HEK293 (cell line): Measurements from ENCODE around the gene SMTNL2.

ENCODE experiments used
- CTCF ChIA-PET: fragments of 350-600 bp; formaldehyde crosslinking; extraction: SDS; loops from one replicate; lab custom pipeline; 2021; ENCODE audit warnings: antibody characterized with exemption; lab: Yijun Ruan, JAX
- POLR2A ChIA-PET: fragments of 300-600 bp; formaldehyde crosslinking; extraction: SDS; loops from one replicate; lab custom pipeline; 2020; ENCODE audit warnings: antibody characterized with exemption, inconsistent platforms; lab: Yijun Ruan, JAX
- H3K27ac ChIP-seq: fragments of 200-500 bp; sonication (Bioruptor generic); 2 replicates; pipeline ENCODE4 v1.5.1; 2014; ENCODE audit warnings: low read depth, low read length, control low read depth, inconsistent platforms; ENCODE audit errors: extremely low read depth
- H3K36me3 ChIP-seq, 2 experiments: fragments of 200-500 bp in 1 of 2; sonication (Bioruptor generic) in 1 of 2; 1 replicate in 1 of 2; 2 replicates in 1 of 2; pipeline ENCODE4 v1.5.1; 2014 to 2017; ENCODE audit warnings: inconsistent platforms in 2 of 2, low read length in 2 of 2; ENCODE audit not compliant: control insufficient read depth in 2 of 2, insufficient read depth in 1 of 2
- H3K4me1 ChIP-seq: fragments of 200-500 bp; sonication (Bioruptor generic); 2 replicates; pipeline ENCODE4 v1.5.1; 2014; ENCODE audit warnings: mild to moderate bottlenecking, low read length, inconsistent platforms; ENCODE audit not compliant: control insufficient read depth, insufficient read depth
- H3K4me3 ChIP-seq: 2 replicates; pipeline ENCODE4 v1.5.1; 2011; ENCODE audit warnings: low read depth, mild to moderate bottlenecking, control low read depth, low read length, moderate library complexity
- H3K9me3 ChIP-seq: fragments of 200-500 bp; sonication (Bioruptor generic); 2 replicates; pipeline ENCODE4 v1.5.1; 2014; ENCODE audit warnings: low read depth, low read length, inconsistent platforms; ENCODE audit not compliant: control insufficient read depth, insufficient read depth
- ELK4 ChIP-seq: IDR thresholded peaks from 2 replicates; pipeline ENCODE4 v1.6.1; 2011; ENCODE audit warnings: mild to moderate bottlenecking, low read depth, low read length, borderline replicate concordance
- OVOL3 ChIP-seq: fragments of 450-650 bp; formaldehyde crosslinking; IDR thresholded peaks from 2 replicates; pipeline ENCODE4 v1.5.1; 2016; ENCODE audit warnings: missing biosample characterization, missing genetic modification characterization
- SP7 ChIP-seq: fragments of 450-650 bp; formaldehyde crosslinking; IDR thresholded peaks from 2 replicates; pipeline ENCODE4 v1.5.1; 2016; ENCODE audit warnings: missing biosample characterization, missing genetic modification characterization
- YY1 ChIP-seq: fragments of 450-650 bp; formaldehyde crosslinking; IDR thresholded peaks from 2 replicates; pipeline ENCODE4 v1.5.1; 2018; ENCODE audit warnings: missing biosample characterization, missing genetic modification characterization
- ZBTB11 ChIP-seq: fragments of 450-650 bp; formaldehyde crosslinking; conservative IDR thresholded peaks from 2 replicates; pipeline ENCODE4 v1.5.1; 2016; ENCODE audit warnings: low read depth, missing biosample characterization, missing genetic modification characterization
- ZNF148 ChIP-seq: fragments of 450-650 bp; formaldehyde crosslinking; IDR thresholded peaks from 2 replicates; pipeline ENCODE4 v1.5.0; 2017; ENCODE audit warnings: missing biosample characterization, missing genetic modification characterization, borderline replicate concordance
- ZNF202 ChIP-seq: fragments of 450-650 bp; formaldehyde crosslinking; IDR thresholded peaks from 2 replicates; pipeline ENCODE4 v1.5.1; 2016; ENCODE audit warnings: missing biosample characterization, missing genetic modification characterization, borderline replicate concordance
- ZNF214 ChIP-seq: fragments of 450-650 bp; formaldehyde crosslinking; IDR thresholded peaks from 2 replicates; pipeline ENCODE4 v1.5.1; 2017; ENCODE audit warnings: missing biosample characterization, mild to moderate bottlenecking, missing genetic modification characterization, borderline replicate concordance
- ZNF23 ChIP-seq: fragments of 450-650 bp; formaldehyde crosslinking; IDR thresholded peaks from 2 replicates; pipeline ENCODE4 v1.5.1; 2016; ENCODE audit warnings: missing biosample characterization, missing genetic modification characterization, borderline replicate concordance
- ZNF274 ChIP-seq, 2 experiments: fragments of 200-500 bp in 1 of 2; fragments of 450-650 bp in 1 of 2; sonication (Bioruptor generic) in 1 of 2; formaldehyde crosslinking in 1 of 2; IDR thresholded peaks; 2 replicates each; pipeline versions ENCODE4 v1.5.1 to v1.6.1; 2014 to 2016; ENCODE audit warnings: borderline replicate concordance in 1 of 2, inconsistent platforms in 1 of 2, low read length in 1 of 2, missing biosample characterization in 1 of 2, missing genetic modification characterization in 1 of 2
- ZNF335 ChIP-seq: fragments of 450-650 bp; formaldehyde crosslinking; conservative IDR thresholded peaks from 2 replicates; pipeline ENCODE4 v1.5.1; 2016; ENCODE audit warnings: missing biosample characterization, missing genetic modification characterization
- ZNF423 ChIP-seq: fragments of 450-650 bp; formaldehyde crosslinking; IDR thresholded peaks from 2 replicates; pipeline ENCODE4 v1.5.1; 2016; ENCODE audit warnings: missing biosample characterization, missing genetic modification characterization
- ZNF555 ChIP-seq: fragments of 450-650 bp; formaldehyde crosslinking; conservative IDR thresholded peaks from 2 replicates; pipeline ENCODE4 v1.5.1; 2017; ENCODE audit warnings: missing biosample characterization, mild to moderate bottlenecking, missing genetic modification characterization, inconsistent platforms
- ZNF596 ChIP-seq: fragments of 450-650 bp; IDR thresholded peaks from 2 replicates; pipeline ENCODE4 v1.5.0; 2018; ENCODE audit warnings: missing biosample characterization, mild to moderate bottlenecking, missing genetic modification characterization, moderate library complexity
- ZNF623 ChIP-seq: fragments of 450-650 bp; formaldehyde crosslinking; IDR thresholded peaks from 2 replicates; pipeline ENCODE4 v1.5.1; 2016; ENCODE audit warnings: missing biosample characterization, missing genetic modification characterization
- ZNF658 ChIP-seq: fragments of 450-650 bp; formaldehyde crosslinking; IDR thresholded peaks from 2 replicates; pipeline ENCODE4; 2016; ENCODE audit warnings: missing biosample characterization, missing genetic modification characterization
- ZNF777 ChIP-seq: fragments of 450-650 bp; formaldehyde crosslinking; IDR thresholded peaks from 2 replicates; pipeline ENCODE4 v1.5.1; 2017; ENCODE audit warnings: missing biosample characterization, missing genetic modification characterization, borderline replicate concordance
- ZNF792 ChIP-seq: fragments of 450-650 bp; formaldehyde crosslinking; IDR thresholded peaks from 2 replicates; pipeline ENCODE4 v1.5.1; 2016; ENCODE audit warnings: missing biosample characterization, missing genetic modification characterization
- ZSCAN16 ChIP-seq: fragments of 450-650 bp; formaldehyde crosslinking; IDR thresholded peaks from 2 replicates; pipeline ENCODE4 v1.5.1; 2016; ENCODE audit warnings: missing biosample characterization, missing genetic modification characterization
- ZSCAN18 ChIP-seq: fragments of 450-650 bp; formaldehyde crosslinking; IDR thresholded peaks from 2 replicates; pipeline ENCODE4 v1.5.1; 2016; ENCODE audit warnings: missing biosample characterization, missing genetic modification characterization
- ZSCAN30 ChIP-seq: fragments of 450-650 bp; IDR thresholded peaks from 2 replicates; pipeline ENCODE4 v1.5.1; 2018; ENCODE audit warnings: missing biosample characterization, mild to moderate bottlenecking, missing genetic modification characterization, moderate library complexity

Gene SMTNL2

GRCh38 chr17:4626734-4627256 is 42.5 kb downstream of the SMTNL2 start:
- CTCF ChIA-PET: interaction anchor here (0.6 to 7.2 kb wide), 28 partner anchors 9 to 289 kb away, joined by 3 to 289 read pairs (median 5); partner anchors contain the start of genes GGT6 and GLTPD2
- H3K4me3 ChIP-seq: no peak overlapping the region
- H3K27ac ChIP-seq: no peak overlapping the region
- POLR2A ChIA-PET: interaction anchor here (2.8 kb wide), 1 partner anchor 60 kb away, joined by 12 read pairs; no protein-coding TSS in a partner anchor
- H3K9me3 ChIP-seq: no peaks in the 10 kb centered on the region
- no peaks in the 10 kb centered on the region; the same call in 1 of the 2 replicates for H3K4me1 ChIP-seq
- TF ChIP-seq ZSCAN16 (tag by site-specific recombination) (no peak), ZNF658 (tag by site-specific recombination) (no peak), ZNF777 (tag by site-specific recombination) (no peak), ZNF148 (no peak), ZNF274 (IDR thresholded peaks at IDR 0.05; ENCODE audit: low read length) (no peak), ZNF274 (tag by site-specific recombination; IDR thresholded peaks at IDR 0.05; ENCODE audit: borderline replicate concordance) (no peak), ZNF335 (no peak), ZBTB11 (tag by site-specific recombination) (no peak), SP7 (tag by site-specific recombination) (no peak), ZNF555 (no peak), ZNF423 (tag by site-specific recombination) (no peak), ZSCAN18 (tag by site-specific recombination) (no peak), ZSCAN30 (no peak), ELK4 (no peak), YY1 (no peak), ZNF202 (tag by site-specific recombination) (no peak), ZNF23 (tag by site-specific recombination) (no peak)
- no peaks in the 10 kb centered on the region for H3K36me3 ChIP-seq

- Histone ChIP-seq H3K4me1 (no peaks in the 10 kb centered on the region), H3K27ac (no peak overlapping the region), H3K4me3 (no peak overlapping the region), H3K9me3 (no peaks in the 10 kb centered on the region), H3K36me3 (no peaks in the 10 kb centered on the region)
- CTCF ChIA-PET: interaction anchor here (0.6 to 3.6 kb wide), 5 partner anchors 9 to 65 kb away, joined by 3 to 30 read pairs (median 4); no protein-coding TSS in a partner anchor
- POLR2A ChIA-PET: no interaction called here
- TF ChIP-seq ZNF623: no peak
- TF ChIP-seq ZNF214 (tag by site-specific recombination): no peak
- no peak for TF ChIP-seq OVOL3 (tag by site-specific recombination)
- TF ChIP-seq ZBTB11 (tag by site-specific recombination): no peak
- TF ChIP-seq ZNF596: no peak
- no peak for TF ChIP-seq ZNF792 (tag by site-specific recombination)
These were observed 47.1 kb downstream of the SMTNL2 start for GRCh38 chr17:4631431-4631830.
